Activated CD4-positive, alpha-beta memory T cell treated with anti-CD3 and anti-CD28 coated beads for 36 hours (primary cell): ENCODE data around the gene IVD. TPM values are rescaled to one million over a fixed set of nuclear protein-coding genes. Genes with fewer than 3 reads are reported as not detected.
A peak's percentile ranks its signal among the peaks of the same experiment; 100 is the strongest.

Experiments used
- CTCF ChIA-PET: fragments of 350-600 bp; sonication (Branson Sonifier 250); formaldehyde crosslinking; loops from one replicate; lab custom pipeline; 2021; ENCODE audit warnings: antibody characterized with exemption, inconsistent platforms; lab: Charles Lee
- POLR2A ChIA-PET: fragments of 350-600 bp; sonication (Branson Sonifier 250); formaldehyde crosslinking; loops from one replicate; lab custom pipeline; 2021; ENCODE audit warnings: antibody characterized with exemption; lab: Charles Lee
- DNase-seq: peaks from one replicate; pipeline ENCODE4 v3.0.0-alpha.2; 2020
- H3K27ac Mint-ChIP-seq: one replicate; pipeline ENCODE4 v1.8.0; 2021; ENCODE audit warnings: mixed read lengths
- H3K27me3 Mint-ChIP-seq: one replicate; pipeline ENCODE4 v1.8.0; 2021; ENCODE audit warnings: mixed read lengths
- H3K36me3 Mint-ChIP-seq: one replicate; pipeline ENCODE4 v1.8.0; 2021; ENCODE audit warnings: mixed read lengths
- H3K4me1 Mint-ChIP-seq: one replicate; pipeline ENCODE4 v1.8.0; 2021; ENCODE audit warnings: low read depth, mixed read lengths
- H3K4me3 Mint-ChIP-seq: one replicate; pipeline ENCODE4 v1.8.0; 2021; ENCODE audit warnings: mild to moderate bottlenecking, mixed read lengths
- H3K9me3 Mint-ChIP-seq: one replicate; pipeline ENCODE4 v1.8.0; 2021; ENCODE audit warnings: mixed read lengths
- intact Hi-C: fragments of 100-400 bp; cut with micrococcal nuclease; formaldehyde crosslinking; loops from one replicate; pipeline ENCODE4 v1.15.1; 2023
- total RNA-seq, 2 experiments: library from RNA; stranded (reverse); gene quantifications; one replicate each; pipeline ENCODE4 v1.2.3, GENCODE V29; 2021

The IVD gene
- total RNA-seq, 2 experiments from 2014 or later: 37.3 to 38.7 TPM

- Mint-ChIP-seq H3K36me3 (peaks cover 8% of the 10 kb centered on the region), H3K4me3 (no peak overlapping the region), H3K27me3 (no peaks in the 10 kb centered on the region), H3K27ac (no peak overlapping the region), H3K9me3 (no peaks in the 10 kb centered on the region), H3K4me1 (peaks cover 22% of the 10 kb centered on the region)
- ChIA-PET CTCF (no interaction called here), POLR2A (no interaction called here)
- intact Hi-C loops: no loop called here
- DNase-seq: no peak
These were observed 59.1 kb downstream of the IVD start for GRCh38 chr15:40464595-40465185.

GRCh38 chr15:40465939-40466338 lies 60.3 kb downstream of the IVD start:
- no peak overlapping the region for H3K27ac Mint-ChIP-seq
- H3K9me3 Mint-ChIP-seq: no peaks in the 10 kb centered on the region
- POLR2A ChIA-PET: no interaction called here
- no peaks in the 10 kb centered on the region for H3K27me3 Mint-ChIP-seq
- CTCF ChIA-PET: no interaction called here
- DNase-seq: no peak
- intact Hi-C loops: no loop called here
- H3K4me3 Mint-ChIP-seq: no peak overlapping the region
- peaks cover 8% of the 10 kb centered on the region for H3K36me3 Mint-ChIP-seq
- peaks cover 24% of the 10 kb centered on the region for H3K4me1 Mint-ChIP-seq

- CTCF ChIA-PET: interaction anchor here (1.8 kb wide), 1 partner anchor 41 kb away, joined by 4 read pairs; no protein-coding TSS in a partner anchor
- POLR2A ChIA-PET: no interaction called here
- Mint-ChIP-seq H3K27ac (no peak overlapping the region), H3K4me1 (peaks cover 25% of the 10 kb centered on the region), H3K4me3 (no peak overlapping the region), H3K27me3 (no peaks in the 10 kb centered on the region), H3K36me3 (peaks cover 8% of the 10 kb centered on the region), H3K9me3 (no peaks in the 10 kb centered on the region)
- intact Hi-C loops: no loop called here
- DNase-seq: no peak
These were observed 61.0 kb downstream of the IVD start for GRCh38 chr15:40466426-40467260.

GRCh38 chr15:40467261-40467615 lies 61.6 kb downstream of the IVD start:
- Mint-ChIP-seq H3K4me3 (no peak overlapping the region), H3K36me3 (peaks cover 8% of the 10 kb centered on the region), H3K27me3 (no peaks in the 10 kb centered on the region), H3K9me3 (no peaks in the 10 kb centered on the region), H3K4me1 (peaks cover 31% of the 10 kb centered on the region), H3K27ac (peak overlapping the region; percentile 11)
- intact Hi-C loops: no loop called here
- no peak for DNase-seq
- CTCF ChIA-PET: interaction anchor here (1.8 kb wide), 1 partner anchor 40 kb away, joined by 4 read pairs; no protein-coding TSS in a partner anchor
- POLR2A ChIA-PET: no interaction called here

- DNase-seq: no peak
- intact Hi-C loops: no loop called here
- CTCF ChIA-PET: interaction anchor here (1.6 kb wide), 1 partner anchor 38 kb away, joined by 5 read pairs; no protein-coding TSS in a partner anchor
- H3K27me3 Mint-ChIP-seq: no peaks in the 10 kb centered on the region
- H3K4me3 Mint-ChIP-seq: no peak overlapping the region
- no peak overlapping the region for H3K27ac Mint-ChIP-seq
- POLR2A ChIA-PET: no interaction called here
- no peaks in the 10 kb centered on the region for H3K9me3 Mint-ChIP-seq
- peaks cover 31% of the 10 kb centered on the region for H3K4me1 Mint-ChIP-seq
- peaks cover 6% of the 10 kb centered on the region for H3K36me3 Mint-ChIP-seq
These were observed 63.3 kb downstream of the IVD start for GRCh38 chr15:40468898-40469331.

- H3K27me3 Mint-ChIP-seq: no peaks in the 10 kb centered on the region
- peaks cover 6% of the 10 kb centered on the region for H3K36me3 Mint-ChIP-seq
- no peaks in the 10 kb centered on the region for H3K9me3 Mint-ChIP-seq
- H3K4me3 Mint-ChIP-seq: peak overlapping the region; percentile 38
- H3K4me1 Mint-ChIP-seq: peaks cover 30% of the 10 kb centered on the region
- intact Hi-C loops: no loop called here
- H3K27ac Mint-ChIP-seq: no peak overlapping the region
- DNase-seq: no peak
- ChIA-PET POLR2A (interaction anchor here (0.6 to 1.1 kb wide), 5 partner anchors 15 to 403 kb away, joined by 3 read pairs; no protein-coding TSS in a partner anchor), CTCF (interaction anchor here (1.0 to 1.6 kb wide), 4 partner anchors 15 to 133 kb away, joined by 3 to 5 read pairs (median 4); partner anchors contain the start of gene BAHD1)
These were observed 64.3 kb downstream of the IVD start for GRCh38 chr15:40469776-40470390.

- Mint-ChIP-seq H3K27me3 (no peaks in the 10 kb centered on the region), H3K4me3 (peak within 1 kb of the TSS; percentile 84), H3K27ac (peak within 1 kb of the TSS; percentile 76), H3K9me3 (no peaks in the 10 kb centered on the region), H3K4me1 (peaks cover 23% of the 10 kb centered on the region), H3K36me3 (peaks cover 4% of the 10 kb centered on the region)
- intact Hi-C loops: loop anchor here (1.0 kb wide), 1 partner anchor 23 kb away; no protein-coding TSS in a partner anchor
- ChIA-PET POLR2A (interaction anchor here (0.7 to 1.1 kb wide), 4 partner anchors 16 to 71 kb away, joined by 3 read pairs; no protein-coding TSS in a partner anchor), CTCF (interaction anchor here (1.0 to 1.6 kb wide), 4 partner anchors 16 to 133 kb away, joined by 3 to 5 read pairs (median 4); partner anchors contain the start of gene BAHD1)
- DNase-seq: peak; percentile 62
These were observed 65.0 kb downstream of the IVD start, which contains the start of gene CHST14 for GRCh38 chr15:40470423-40471104. Gene CHST14 (plus strand): TSS chr15:40470984. CDS start chr15:40471214, 230 bp downstream.

Other genes with a start within 250 kb of the IVD start
- 10 to 100 TPM; 88.8 to 96.1 TPM for gene BUB1B, start 244.7 kb upstream of the IVD start, total RNA-seq
- gene PAK6, start 166.7 kb upstream of the IVD start, total RNA-seq: under 1 TPM; 0.69 to 0.73 TPM
- gene ANKRD63, start 122.7 kb upstream of the IVD start, total RNA-seq: not detected
- gene PLCB2, start 97.9 kb upstream of the IVD start, total RNA-seq: 10 to 100 TPM; 65.3 to 70.7 TPM
- 1 to 10 TPM; 6.7 to 7.4 TPM for gene INAFM2, start 82.1 kb upstream of the IVD start, total RNA-seq
- gene CCDC9B, start 64.9 kb upstream of the IVD start, total RNA-seq: 1 to 10 TPM in 1 of 2 experiments, under 1 TPM in 1; 0.53 to 1.6 TPM
- not detected for gene PHGR1, start 54.8 kb upstream of the IVD start, total RNA-seq
- gene DISP2, start 47.6 kb upstream of the IVD start, total RNA-seq: under 1 TPM; 0.02 to 0.05 TPM
- 10 to 100 TPM; 59.8 to 61.5 TPM for gene KNSTRN, start 23.1 kb upstream of the IVD start, total RNA-seq
- 10 to 100 TPM; 18.8 to 19.5 TPM for gene BAHD1, start 35.2 kb downstream of the IVD start, total RNA-seq
- 1 to 10 TPM; 8.2 to 8.7 TPM for gene CHST14, start 65.2 kb downstream of the IVD start, total RNA-seq
- 10 to 100 TPM; 28.6 to 29.2 TPM for gene CCDC32, start 159.2 kb downstream of the IVD start, total RNA-seq
- 10 to 100 TPM; 12.7 to 13.7 TPM for gene RPUSD2, start 163.5 kb downstream of the IVD start, total RNA-seq
- 10 to 100 TPM; 32.8 to 33.1 TPM for gene KNL1, start 188.5 kb downstream of the IVD start, total RNA-seq